CD14-positive monocyte (primary cell): Measurements from ENCODE around the gene ARHGEF40. TPM values are rescaled to one million over a fixed set of nuclear protein-coding genes. Genes with fewer than 3 reads are reported as not detected.
A peak's percentile ranks its signal among the peaks of the same experiment; 100 is the strongest.

Source experiments
- DNase-seq, 3 donors: peaks; one replicate each; pipeline ENCODE4 v3.0.0-alpha.2; 2011 to 2022
- H2AFZ ChIP-seq: 2 replicates; pipeline ENCODE4 v1.6.0; 2012; ENCODE audit warnings: mild to moderate bottlenecking, low read depth, low read length, inconsistent platforms; ENCODE audit not compliant: insufficient read depth, poor library complexity, severe bottlenecking
- H3K27ac ChIP-seq, 2 donors: 1 replicate in 1 of 2; 2 replicates in 1 of 2; pipeline ENCODE4 v1.5.1; 2012 to 2013; ENCODE audit warnings: low read length in 2 of 2, control low read depth in 1 of 2, inconsistent platforms in 1 of 2, low read depth in 1 of 2, mild to moderate bottlenecking in 1 of 2
- H3K27me3 ChIP-seq, 2 donors: one replicate each; pipeline versions ENCODE4 v1.6.0 to v1.6.1; 2011 to 2013; ENCODE audit warnings: low read length in 2 of 2; ENCODE audit not compliant: control insufficient read depth in 2 of 2, insufficient read depth in 2 of 2
- H3K36me3 ChIP-seq, 2 donors: replicated peaks in 1 of 2; 1 replicate in 1 of 2; 2 replicates in 1 of 2; pipeline versions ENCODE4 v1.5.1 to v1.6.1; 2012 to 2013; ENCODE audit warnings: low read length in 2 of 2, control low read depth in 1 of 2, inconsistent platforms in 1 of 2, mild to moderate bottlenecking in 1 of 2; ENCODE audit not compliant: insufficient read depth in 2 of 2, control insufficient read depth in 1 of 2
- H3K4me1 ChIP-seq, 2 donors: 1 replicate in 1 of 2; 2 replicates in 1 of 2; pipeline versions ENCODE4 v1.5.1 to v1.6.1; 2012 to 2013; ENCODE audit warnings: low read length in 2 of 2, control low read depth in 1 of 2, inconsistent platforms in 1 of 2, mild to moderate bottlenecking in 1 of 2, moderate library complexity in 1 of 2; ENCODE audit not compliant: insufficient read depth in 2 of 2, control insufficient read depth in 1 of 2
- H3K4me2 ChIP-seq: replicated peaks from 2 replicates; pipeline ENCODE3; 2012; ENCODE audit warnings: low read length, moderate library complexity, mild to moderate bottlenecking; ENCODE audit not compliant: poor library complexity, severe bottlenecking; ENCODE audit errors: extremely low read depth
- H3K4me3 ChIP-seq, 3 experiments: fragments of 200-600 bp in 1 of 3; sonication (generic) in 1 of 3; replicated peaks in 1 of 3; 1 replicate in 2 of 3; 2 replicates in 1 of 3; pipeline ENCODE4 v1.5.1; 2011 to 2013; ENCODE audit warnings: low read length in 3 of 3, mild to moderate bottlenecking in 3 of 3, control low read depth in 2 of 3, low read depth in 2 of 3, inconsistent platforms in 1 of 3, moderate library complexity in 1 of 3
- H3K79me2 ChIP-seq: 2 replicates; pipeline ENCODE4 v1.6.0; 2012; ENCODE audit warnings: mild to moderate bottlenecking, control low read depth, inconsistent platforms, low read length, moderate library complexity; ENCODE audit not compliant: insufficient read depth
- H3K9ac ChIP-seq: 2 replicates; pipeline ENCODE4 v1.6.0; 2017; ENCODE audit warnings: low read length, mild to moderate bottlenecking; ENCODE audit not compliant: insufficient read depth, poor library complexity, severe bottlenecking
- H3K9me3 ChIP-seq, 2 donors: replicated peaks in 1 of 2; 1 replicate in 1 of 2; 2 replicates in 1 of 2; pipeline versions ENCODE4 v1.5.1 to v1.6.1; 2012 to 2013; ENCODE audit warnings: low read length in 2 of 2, control low read depth in 1 of 2; ENCODE audit not compliant: control insufficient read depth in 1 of 2, insufficient read depth in 1 of 2
- H4K20me1 ChIP-seq: 2 replicates; pipeline ENCODE4 v1.6.0; 2012; ENCODE audit warnings: mild to moderate bottlenecking, low read length, control low read depth, moderate library complexity; ENCODE audit not compliant: insufficient read depth
- H3K27ac Mint-ChIP-seq, 7 donors: one replicate each; pipeline ENCODE4 v1.8.0; 2020; ENCODE audit warnings: mild to moderate bottlenecking in 7 of 7, mixed read lengths in 7 of 7, moderate library complexity in 6 of 7, inconsistent platforms in 2 of 7
- H3K27me3 Mint-ChIP-seq, 3 donors: one replicate each; pipeline ENCODE4 v1.8.0; 2021 to 2022; ENCODE audit warnings: low read depth in 3 of 3, mild to moderate bottlenecking in 3 of 3, mixed read lengths in 3 of 3, moderate library complexity in 3 of 3, inconsistent platforms in 1 of 3
- H3K36me3 Mint-ChIP-seq, 2 donors: one replicate each; pipeline ENCODE4 v1.8.0; 2020; ENCODE audit warnings: mixed read lengths in 2 of 2, inconsistent platforms in 1 of 2, mild to moderate bottlenecking in 1 of 2
- H3K4me1 Mint-ChIP-seq: one replicate; pipeline ENCODE4 v1.8.0; 2020; ENCODE audit warnings: mild to moderate bottlenecking, mixed read lengths
- H3K4me3 Mint-ChIP-seq, 2 donors: one replicate each; pipeline ENCODE4 v1.8.0; 2020; ENCODE audit warnings: mild to moderate bottlenecking in 2 of 2, mixed read lengths in 2 of 2, moderate library complexity in 1 of 2
- H3K9me3 Mint-ChIP-seq, 7 donors: one replicate each; pipeline ENCODE4 v1.8.0; 2020 to 2022; ENCODE audit warnings: mixed read lengths in 7 of 7, mild to moderate bottlenecking in 6 of 7, moderate library complexity in 6 of 7, inconsistent platforms in 2 of 7
- CTCF ChIP-seq: fragments of 200-600 bp; IDR thresholded peaks from one replicate; pipeline ENCODE4 v1.8.0; 2022; ENCODE audit warnings: antibody characterized with exemption, mild to moderate bottlenecking
- WGBS: methylation state at CpG from one replicate; pipeline ENCODE4 v1.1.5; 2013; ENCODE audit warnings: missing lambda C conversion rate; ENCODE audit not compliant: insufficient coverage; 5-methylcytosine and 5-hydroxymethylcytosine counted together
- intact Hi-C, 2 donors: fragments of 100-400 bp; cut with micrococcal nuclease; formaldehyde crosslinking; loops; one replicate each; pipeline versions ENCODE4 v1.15.0 to v1.15.1; 2023
- polyA plus RNA-seq, 3 donors: library from polyadenylated mRNA; depleted of rRNA in 1 of 3; unstranded in 2 of 3; stranded (reverse) in 1 of 3; fragments of 300-500 nt in 2 of 3; fragments of >200 nt in 1 of 3; fragmentation: Illumina TruSeq in 2 of 3; gene quantifications; 1 replicate in 2 of 3; 2 replicates in 1 of 3; pipeline ENCODE4 v1.2.3, GENCODE V29; 2012 to 2021

ARHGEF40 gene
- polyA plus RNA-seq, 3 donors = 12.1 to 114 (median 15.3) TPM

GRCh38 chr14:21043387-21043973 lies 26.6 kb upstream of the ARHGEF40 start:
- H3K4me2 ChIP-seq = no peak overlapping the region
- H3K4me3 ChIP-seq = no peak overlapping the region
- H3K9ac ChIP-seq = no peak overlapping the region
- H3K27me3 ChIP-seq = peaks cover 2 to 42% of the 10 kb centered on the region in 2 donors
- Mint-ChIP-seq H3K4me3 (no peak overlapping the region), H3K4me1 (peaks cover 7% of the 10 kb centered on the region), H3K36me3 (no peaks in the 10 kb centered on the region), H3K27ac (peak overlapping the region in 1 of 7 donors; percentile 21), H3K9me3 (no peaks in the 10 kb centered on the region), H3K27me3 (peaks cover 4 to 13% (median 11%) of the 10 kb centered on the region in 3 donors)
- no CpG with 5 or more reads among the region's 2 CpGs for WGBS
- no peaks in the 10 kb centered on the region for H3K9me3 ChIP-seq
- no peaks in the 10 kb centered on the region for H3K4me1 ChIP-seq
- no peak overlapping the region for H3K27ac ChIP-seq
- intact Hi-C loops = no loop called here
- no peak for DNase-seq
- TF ChIP-seq CTCF = no peak
- no peaks in the 10 kb centered on the region for H3K36me3 ChIP-seq
- H2AFZ ChIP-seq = no peak overlapping the region
- H4K20me1 ChIP-seq = no peaks in the 10 kb centered on the region
- H3K79me2 ChIP-seq = no peaks in the 10 kb centered on the region

GRCh38 chr14:21043974-21044618 lies 26.0 kb upstream of the ARHGEF40 start:
- Mint-ChIP-seq H3K9me3 (no peaks in the 10 kb centered on the region), H3K27me3 (peaks cover 4 to 13% (median 13%) of the 10 kb centered on the region in 3 donors), H3K4me3 (no peak overlapping the region), H3K27ac (no peak overlapping the region), H3K36me3 (no peaks in the 10 kb centered on the region), H3K4me1 (peaks cover 7% of the 10 kb centered on the region)
- Histone ChIP-seq H3K9me3 (no peaks in the 10 kb centered on the region), H3K4me1 (no peaks in the 10 kb centered on the region), H3K36me3 (no peaks in the 10 kb centered on the region), H3K4me2 (no peak overlapping the region), H3K9ac (no peak overlapping the region), H2AFZ (no peak overlapping the region), H3K4me3 (no peak overlapping the region), H3K27ac (no peak overlapping the region), H4K20me1 (no peaks in the 10 kb centered on the region), H3K27me3 (peaks cover 2 to 48% of the 10 kb centered on the region in 2 donors), H3K79me2 (no peaks in the 10 kb centered on the region)
- 0% methylated on average over 1 of the region's 6 CpGs for WGBS
- DNase-seq = no peak
- intact Hi-C loops = no loop called here
- TF ChIP-seq CTCF = no peak
